Neuronal stem cell (in vitro differentiated cells): Measurements from ENCODE around the gene GPR137B.
"Not testable (repeated sequence)": the region's sequence is repeated elsewhere in the genome, so short reads cannot be mapped to it uniquely, and the experiment has no call there.

Experiments
- DNase-seq: peaks from one replicate; pipeline ENCODE4 v3.0.0-alpha.2; 2013; ENCODE audit warnings: low spot score
- H2AFZ ChIP-seq: one replicate; pipeline ENCODE4 v1.6.1; 2013; ENCODE audit warnings: mild to moderate bottlenecking, low read length, inconsistent platforms
- H2AK5ac ChIP-seq: 2 replicates; pipeline ENCODE4 v1.6.1; 2013; ENCODE audit warnings: low read depth, mild to moderate bottlenecking, inconsistent platforms, low read length, moderate library complexity, mixed read lengths
- H2BK120ac ChIP-seq: 2 replicates; pipeline ENCODE4 v1.6.1; 2013; ENCODE audit warnings: low read depth, mild to moderate bottlenecking, inconsistent platforms, low read length, moderate library complexity, mixed read lengths
- H2BK12ac ChIP-seq: one replicate; pipeline ENCODE4 v1.6.1; 2013; ENCODE audit warnings: low read length, inconsistent platforms
- H2BK15ac ChIP-seq: 2 replicates; pipeline ENCODE4 v1.6.1; 2013; ENCODE audit warnings: mild to moderate bottlenecking, low read length, inconsistent platforms, mixed read lengths
- H2BK5ac ChIP-seq: one replicate; pipeline ENCODE4 v1.6.1; 2013; ENCODE audit warnings: inconsistent platforms, mild to moderate bottlenecking, low read length, moderate library complexity
- H3K14ac ChIP-seq: one replicate; pipeline ENCODE4 v1.6.1; 2013; ENCODE audit warnings: low read length, inconsistent platforms
- H3K18ac ChIP-seq: 2 replicates; pipeline ENCODE4 v1.6.1; 2013; ENCODE audit warnings: low read length, inconsistent platforms
- H3K23ac ChIP-seq: 2 replicates; pipeline ENCODE4 v1.6.1; 2013; ENCODE audit warnings: low read depth, mild to moderate bottlenecking, mixed read lengths, low read length, inconsistent platforms; ENCODE audit not compliant: poor library complexity
- H3K27ac ChIP-seq: replicated peaks from 3 replicates; pipeline ENCODE4 v1.5.1; 2013; ENCODE audit warnings: low read length, inconsistent platforms
- H3K27me3 ChIP-seq, 3 experiments: 2 replicates each; pipeline ENCODE4 v1.6.1; 2013; ENCODE audit warnings: low read length in 3 of 3, mild to moderate bottlenecking in 2 of 3, inconsistent platforms in 1 of 3, low read depth in 1 of 3, mixed read lengths in 1 of 3, moderate library complexity in 1 of 3; ENCODE audit not compliant: control insufficient read depth in 3 of 3, insufficient read depth in 3 of 3
- H3K36me3 ChIP-seq, 2 donors: replicated peaks in 1 of 2; 2 replicates each; pipeline ENCODE4 v1.6.1; 2013; ENCODE audit warnings: low read length in 2 of 2; ENCODE audit not compliant: control insufficient read depth in 2 of 2, insufficient read depth in 2 of 2
- H3K4ac ChIP-seq: 2 replicates; pipeline ENCODE4 v1.6.1; 2013; ENCODE audit warnings: inconsistent platforms, mild to moderate bottlenecking, low read length, moderate library complexity
- H3K4me1 ChIP-seq, 2 donors: 1 replicate in 1 of 2; 2 replicates in 1 of 2; pipeline ENCODE4 v1.6.1; 2013; ENCODE audit warnings: low read length in 2 of 2, low read depth in 1 of 2; ENCODE audit not compliant: control insufficient read depth in 2 of 2, insufficient read depth in 1 of 2
- H3K4me2 ChIP-seq: one replicate; pipeline ENCODE4 v1.6.1; 2013; ENCODE audit warnings: mild to moderate bottlenecking, low read length, inconsistent platforms; ENCODE audit not compliant: insufficient read depth, poor library complexity, severe bottlenecking
- H3K4me3 ChIP-seq, 2 donors: 2 replicates each; pipeline ENCODE4 v1.5.1; 2013; ENCODE audit warnings: low read length in 2 of 2, mild to moderate bottlenecking in 2 of 2, inconsistent platforms in 1 of 2, moderate library complexity in 1 of 2
- H3K79me1 ChIP-seq: one replicate; pipeline ENCODE4 v1.6.1; 2013; ENCODE audit warnings: low read depth, mild to moderate bottlenecking, inconsistent platforms, low read length, moderate library complexity
- H3K9ac ChIP-seq: one replicate; pipeline ENCODE4 v1.6.1; 2013; ENCODE audit warnings: mild to moderate bottlenecking, low read depth, low read length, inconsistent platforms; ENCODE audit not compliant: poor library complexity
- H3K9me3 ChIP-seq, 2 donors: replicated peaks in 1 of 2; 2 replicates each; pipeline versions ENCODE3 to v1.6.1; 2013; ENCODE audit warnings: low read length in 2 of 2, mild to moderate bottlenecking in 2 of 2, inconsistent platforms in 1 of 2, low read depth in 1 of 2, mixed read lengths in 1 of 2, moderate library complexity in 1 of 2; ENCODE audit not compliant: control insufficient read depth in 2 of 2, insufficient read depth in 1 of 2
- H4K8ac ChIP-seq: one replicate; pipeline ENCODE4 v1.6.1; 2013; ENCODE audit warnings: low read depth, mild to moderate bottlenecking, inconsistent platforms, low read length, moderate library complexity
- H4K91ac ChIP-seq: one replicate; pipeline ENCODE4 v1.6.1; 2013; ENCODE audit warnings: low read length, low read depth, mild to moderate bottlenecking, inconsistent platforms; ENCODE audit not compliant: poor library complexity
- WGBS, 2 donors: extraction: QIAGEN DNeasy Blood & Tissue Kit; methylation state at CpG; one replicate each; pipeline ENCODE4 v1.1.7; 2013; ENCODE audit warnings: missing lambda C conversion rate in 2 of 2, mixed read lengths in 1 of 2; ENCODE audit not compliant: insufficient read length in 2 of 2, insufficient replicate concordance in 1 of 2; ENCODE audit errors: extremely low coverage in 2 of 2; 5-methylcytosine and 5-hydroxymethylcytosine counted together

GPR137B gene

DNA sequence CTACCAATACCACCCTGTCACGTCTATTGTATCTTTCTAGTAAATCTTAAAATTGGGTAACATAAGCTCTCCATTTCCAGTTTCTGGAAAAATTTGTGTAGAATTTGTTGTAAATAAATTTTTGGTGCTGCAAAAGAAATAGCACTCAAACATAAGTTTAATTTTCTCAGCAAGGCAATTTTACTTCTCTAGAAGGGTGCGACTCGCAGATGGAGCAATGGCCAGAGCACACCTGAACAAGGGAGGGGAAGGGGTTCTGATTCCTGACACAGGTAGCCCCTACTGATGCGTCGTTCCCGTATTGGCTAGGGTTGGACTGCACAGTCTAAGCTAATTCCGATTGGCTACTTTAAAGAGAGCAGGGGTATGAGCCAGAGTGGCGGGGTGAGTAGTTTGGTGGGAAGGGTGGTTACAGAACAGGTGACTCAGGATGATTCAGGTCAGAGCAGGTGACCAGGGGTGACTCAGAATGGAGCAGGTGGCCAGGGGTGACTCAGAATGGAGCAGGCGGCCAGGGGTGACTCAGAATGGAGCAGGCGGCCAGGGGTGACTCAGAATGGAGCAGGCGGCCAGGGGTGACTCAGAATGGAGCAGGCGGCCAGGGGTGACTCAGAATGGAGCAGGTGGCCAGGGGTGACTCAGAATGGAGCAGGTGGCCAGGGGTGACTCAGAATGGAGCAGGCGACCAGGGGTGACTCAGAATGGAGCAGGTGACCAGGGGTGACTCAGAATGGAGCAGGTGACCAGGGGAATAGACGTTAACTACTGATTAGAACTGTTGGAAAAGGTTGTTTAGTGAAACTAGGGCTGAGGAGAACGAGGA is 45.5 kb upstream of the GPR137B start:
- Histone ChIP-seq H3K18ac (peak overlapping the region; percentile 6), H3K23ac (peak overlapping the region; percentile 13), H4K8ac (peak overlapping the region; percentile 20)
- H2AFZ ChIP-seq, H2AK5ac ChIP-seq, H3K9me3 ChIP-seq, H3K27ac ChIP-seq, H3K36me3 ChIP-seq, H2BK5ac ChIP-seq, H3K4ac ChIP-seq, H3K4me1 ChIP-seq, H3K9ac ChIP-seq, H2BK12ac ChIP-seq, H3K79me1 ChIP-seq, H4K91ac ChIP-seq, H3K4me2 ChIP-seq, H3K4me3 ChIP-seq, H3K14ac ChIP-seq, H2BK120ac ChIP-seq, H2BK15ac ChIP-seq, H3K27me3 ChIP-seq: not testable (repeated sequence)
- no CpG with 5 or more reads among the region's 15 CpGs for WGBS, 2 donors
- peak; percentile 41 for DNase-seq

DNA sequence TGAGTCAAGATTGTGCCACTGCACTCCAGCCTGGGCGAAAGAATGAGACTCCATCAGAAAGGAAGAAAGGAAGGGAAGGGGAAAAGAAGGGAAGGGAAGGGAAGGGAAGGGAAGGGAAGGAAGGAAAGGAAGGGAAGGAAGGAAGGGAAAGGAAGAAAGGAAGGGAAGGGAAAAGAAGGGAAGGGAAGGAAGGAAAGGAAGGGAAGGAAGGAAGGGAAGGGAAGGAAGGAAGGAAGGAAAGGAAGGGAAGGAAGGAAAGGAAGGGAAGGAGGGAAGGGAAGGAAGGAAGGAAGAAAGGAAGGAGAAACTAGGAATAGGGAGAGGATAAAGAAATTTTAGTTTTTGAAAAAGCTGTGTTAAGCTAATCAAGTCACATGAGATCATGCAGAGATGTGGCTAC is 44.1 kb upstream of the GPR137B start:
- Histone ChIP-seq H3K4ac (no peak overlapping the region), H3K4me2 (no peak overlapping the region), H2BK12ac (no peak overlapping the region), H3K27ac (no peak overlapping the region), H4K8ac (no peak overlapping the region), H3K36me3 (no peaks in the 10 kb centered on the region), H3K4me3 (no peak overlapping the region), H3K14ac (no peak overlapping the region), H3K27me3 (peaks cover 0 to 2% (median 0%) of the 10 kb centered on the region in 3 experiments), H2AFZ (no peak overlapping the region), H3K79me1 (peaks cover 2% of the 10 kb centered on the region), H3K18ac (no peak overlapping the region), H3K4me1 (peaks cover 2 to 8% of the 10 kb centered on the region in 2 donors), H4K91ac (no peak overlapping the region), H2BK5ac (no peak overlapping the region), H2AK5ac (no peak overlapping the region), H3K9me3 (peaks cover 3 to 7% of the 10 kb centered on the region in 2 donors), H3K23ac (no peak overlapping the region), H2BK15ac (no peak overlapping the region), H2BK120ac (no peak overlapping the region), H3K9ac (no peak overlapping the region)
- no CpG with 5 or more reads among the region's 1 CpG for WGBS, 2 donors
- no peak for DNase-seq

DNA sequence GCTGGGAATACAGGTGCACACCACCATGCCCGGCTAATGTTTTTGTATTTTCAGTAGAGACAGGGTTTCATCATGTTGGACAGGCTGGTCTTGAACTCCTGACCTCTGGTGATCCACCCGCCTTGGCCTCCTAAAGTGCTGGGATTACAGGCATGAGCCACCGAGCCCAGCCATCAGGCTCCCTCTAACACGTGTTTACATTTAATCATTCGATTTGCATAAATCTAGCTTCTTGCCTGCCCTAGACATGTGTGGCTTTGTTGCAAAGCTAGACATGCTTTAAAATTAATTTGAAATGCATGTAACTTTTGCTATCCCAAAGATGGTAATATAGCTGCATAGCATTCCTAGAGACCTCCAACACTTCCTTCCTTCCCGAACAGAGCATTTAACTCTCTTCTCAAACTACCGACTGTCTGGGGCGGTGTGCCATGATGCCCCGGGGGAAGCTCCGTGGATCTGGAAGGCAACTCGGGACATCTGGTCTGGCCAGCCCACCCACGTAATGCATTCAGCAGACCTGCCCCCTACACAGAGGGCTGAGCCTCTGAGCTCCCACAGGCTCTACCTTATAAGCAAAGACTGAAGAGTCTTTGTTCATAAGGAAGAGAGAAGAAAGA is 42.9 kb upstream of the GPR137B start:
- DNase-seq, result no peak
- H2BK120ac ChIP-seq, result no peak overlapping the region
- no peak overlapping the region for H3K23ac ChIP-seq
- no peaks in the 10 kb centered on the region for H3K36me3 ChIP-seq
- no peak overlapping the region for H3K4me2 ChIP-seq
- no peak overlapping the region for H3K18ac ChIP-seq
- no peak overlapping the region for H2BK12ac ChIP-seq
- H4K91ac ChIP-seq, result no peak overlapping the region
- no peak overlapping the region for H3K14ac ChIP-seq
- no CpG with 5 or more reads among the region's 12 CpGs for WGBS, 2 donors
- no peak overlapping the region for H4K8ac ChIP-seq
- H3K27ac ChIP-seq, result no peak overlapping the region
- no peak overlapping the region for H3K4ac ChIP-seq
- H3K9ac ChIP-seq, result no peak overlapping the region
- peaks cover 0 to 7% of the 10 kb centered on the region in 2 donors for H3K9me3 ChIP-seq
- no peak overlapping the region for H2AFZ ChIP-seq
- peaks cover 2 to 8% of the 10 kb centered on the region in 2 donors for H3K4me1 ChIP-seq
- H3K27me3 ChIP-seq, result peaks cover 0 to 2% (median 0%) of the 10 kb centered on the region in 3 experiments
- no peak overlapping the region for H2BK5ac ChIP-seq
- no peak overlapping the region for H3K4me3 ChIP-seq
- H2BK15ac ChIP-seq, result no peak overlapping the region
- H3K79me1 ChIP-seq, result no peaks in the 10 kb centered on the region
- no peak overlapping the region for H2AK5ac ChIP-seq

DNA sequence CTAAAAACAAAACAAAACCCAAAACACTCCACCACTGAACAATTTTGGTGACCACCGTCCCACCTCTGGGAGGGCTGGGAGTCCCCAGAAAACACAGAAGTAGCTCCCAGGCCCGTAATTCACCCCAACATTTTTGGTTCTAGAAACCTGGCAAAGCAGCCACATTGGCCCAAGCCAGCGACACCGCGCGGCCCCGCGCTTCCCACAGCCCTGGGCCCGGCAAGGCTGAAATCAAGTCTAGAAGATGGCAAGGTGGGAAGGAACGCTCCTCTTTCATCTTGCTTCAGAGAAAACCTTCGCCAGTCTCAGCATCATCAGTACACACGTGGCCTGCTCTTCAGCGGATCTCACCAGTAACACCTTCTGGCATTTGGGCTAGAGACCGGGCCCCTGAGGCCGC is 41.5 kb upstream of the GPR137B start:
- Histone ChIP-seq H4K91ac (no peak overlapping the region), H3K27ac (no peak overlapping the region), H3K18ac (no peak overlapping the region), H4K8ac (no peak overlapping the region), H2AK5ac (peak overlapping the region; percentile 30), H2AFZ (no peak overlapping the region), H2BK15ac (no peak overlapping the region), H3K79me1 (no peaks in the 10 kb centered on the region), H3K36me3 (no peaks in the 10 kb centered on the region), H3K9ac (no peak overlapping the region), H2BK12ac (no peak overlapping the region), H3K14ac (no peak overlapping the region), H3K4me1 (peaks cover 2 to 8% of the 10 kb centered on the region in 2 donors), H3K4me2 (no peak overlapping the region), H3K27me3 (peaks cover 0 to 2% (median 0%) of the 10 kb centered on the region in 3 experiments), H2BK5ac (no peak overlapping the region), H2BK120ac (no peak overlapping the region), H3K4ac (no peak overlapping the region), H3K9me3 (peaks cover 0 to 3% of the 10 kb centered on the region in 2 donors), H3K23ac (no peak overlapping the region), H3K4me3 (no peak overlapping the region)
- DNase-seq, result no peak
- no CpG with 5 or more reads among the region's 15 CpGs for WGBS, 2 donors
